Stimulated activated CD8-positive, alpha-beta memory T cell treated with anti-CD3 and anti-CD28 coated beads, Interleukin-2, amount 100 ng/mL, for 1 hour (primary cell): Measurements from ENCODE around the gene TMEM47.

Source experiments
- DNase-seq, 2 donors: peaks; one replicate each; pipeline ENCODE4 v3.0.0-alpha.2; 2020; ENCODE audit warnings: low read depth in 2 of 2

TMEM47 gene

GRCh38 chrX:34585561-34585960 is 71.5 kb downstream of the TMEM47 start:
- no peak for DNase-seq

- DNase-seq: no peak
Observed at GRCh38 chrX:34584781-34585180, 72.3 kb downstream of the TMEM47 start.

GRCh38 chrX:34580069-34580468 is 77.0 kb downstream of the TMEM47 start:
- DNase-seq: no peak

- DNase-seq: no peak
Observed at GRCh38 chrX:34578237-34578636, 78.8 kb downstream of the TMEM47 start.
